ENCODE results near the gene STK16. TPM values are rescaled to one million over a fixed set of nuclear protein-coding genes. Genes with fewer than 3 reads are reported as not detected.

Gene STK16
- total and polyA plus RNA-seq, 2 of the 13 experiments (the other 11 are each of a cell fraction or from before 2014, with no cell fraction given), result 28.0 to 50.9 TPM

GRCh38 chr2:219230059-219230540 is 15.2 kb upstream of the STK16 start (continued):
- TF ChIP-seq E2F1 (CRISPR knock-in tag; IDR thresholded peaks at IDR 0.05) (peak; percentile 28; the same call in 1 of the 2 replicates), ATF7-NPFF (CRISPR knock-in tag; IDR thresholded peaks at IDR 0.05; ENCODE audit: low read depth) (0 out of 2 replicates have a peak, but pooled peaks have one; percentile 42), ZNF350 (CRISPR knock-in tag; IDR thresholded peaks at IDR 0.05; ENCODE audit: borderline replicate concordance, low read depth) (peak; percentile 46; the same call in 1 of the 2 replicates), THAP9 (CRISPR knock-in tag; IDR thresholded peaks at IDR 0.05; ENCODE audit: borderline replicate concordance) (peak; percentile 68; the same call in 1 of the 2 replicates), ZNF83 (CRISPR knock-in tag; IDR thresholded peaks at IDR 0.05; ENCODE audit: borderline replicate concordance) (peak; percentile 69; the same call in 1 of the 2 replicates), MED1 (CRISPR knock-in tag; IDR thresholded peaks at IDR 0.05) (peak; percentile 21; the same call in 1 of the 2 replicates), ZNF589 (CRISPR knock-in tag; conservative IDR thresholded peaks at IDR 0.05) (no peak), KMT2A (CRISPR knock-in tag; IDR thresholded peaks at IDR 0.05) (no peak), EED (CRISPR knock-in tag; IDR thresholded peaks at IDR 0.05) (0 out of 2 replicates have a peak, but pooled peaks have one; percentile 5), KLF13 (CRISPR knock-in tag; IDR thresholded peaks at IDR 0.05) (0 out of 2 replicates have a peak, but pooled peaks have one; percentile 37), KIAA2018 (CRISPR knock-in tag; IDR thresholded peaks at IDR 0.05; ENCODE audit: borderline replicate concordance) (0 out of 2 replicates have a peak, but pooled peaks have one; percentile 17), ZNF879 (CRISPR knock-in tag; IDR thresholded peaks at IDR 0.05) (peak; percentile 21; the same call in 1 of the 2 replicates)
